NB4 (cell line): ENCODE measurements around the gene CPHXL2.

Source experiments
- TF ChIP-seq, protein P1 (sequence below): IDR thresholded peaks from one replicate; pipeline ENCODE4 v1.5.1; 2012; ENCODE audit warnings: low read depth, low read length
- TF ChIP-seq, protein P2 (sequence below): IDR thresholded peaks from 2 replicates; pipeline ENCODE4 v1.6.1; 2011; ENCODE audit warnings: low read depth, low read length

DNA sequence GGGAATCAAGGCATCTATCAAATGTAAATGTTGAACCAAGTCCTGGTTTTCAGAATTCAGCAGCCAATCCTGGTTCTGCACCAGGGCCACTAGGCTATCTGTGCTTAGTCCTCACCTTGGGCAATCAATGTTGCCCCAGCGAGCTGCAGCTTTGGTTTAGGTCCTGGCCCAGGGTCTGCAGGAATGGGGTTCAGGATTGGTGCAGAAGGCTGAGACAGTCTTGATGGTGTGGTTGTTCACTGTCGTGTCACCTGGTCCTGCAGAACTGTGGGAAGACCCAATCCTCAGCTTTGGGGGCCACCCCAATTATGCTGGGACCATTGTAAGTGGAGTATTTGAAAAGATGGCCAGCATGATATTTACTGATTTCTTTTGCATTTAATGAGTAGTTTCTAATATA lies 18.6 kb downstream of the CPHXL2 start:
- TF ChIP-seq, protein P1, sequence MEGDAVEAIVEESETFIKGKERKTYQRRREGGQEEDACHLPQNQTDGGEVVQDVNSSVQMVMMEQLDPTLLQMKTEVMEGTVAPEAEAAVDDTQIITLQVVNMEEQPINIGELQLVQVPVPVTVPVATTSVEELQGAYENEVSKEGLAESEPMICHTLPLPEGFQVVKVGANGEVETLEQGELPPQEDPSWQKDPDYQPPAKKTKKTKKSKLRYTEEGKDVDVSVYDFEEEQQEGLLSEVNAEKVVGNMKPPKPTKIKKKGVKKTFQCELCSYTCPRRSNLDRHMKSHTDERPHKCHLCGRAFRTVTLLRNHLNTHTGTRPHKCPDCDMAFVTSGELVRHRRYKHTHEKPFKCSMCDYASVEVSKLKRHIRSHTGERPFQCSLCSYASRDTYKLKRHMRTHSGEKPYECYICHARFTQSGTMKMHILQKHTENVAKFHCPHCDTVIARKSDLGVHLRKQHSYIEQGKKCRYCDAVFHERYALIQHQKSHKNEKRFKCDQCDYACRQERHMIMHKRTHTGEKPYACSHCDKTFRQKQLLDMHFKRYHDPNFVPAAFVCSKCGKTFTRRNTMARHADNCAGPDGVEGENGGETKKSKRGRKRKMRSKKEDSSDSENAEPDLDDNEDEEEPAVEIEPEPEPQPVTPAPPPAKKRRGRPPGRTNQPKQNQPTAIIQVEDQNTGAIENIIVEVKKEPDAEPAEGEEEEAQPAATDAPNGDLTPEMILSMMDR = no peak
- TF ChIP-seq, protein P2, sequence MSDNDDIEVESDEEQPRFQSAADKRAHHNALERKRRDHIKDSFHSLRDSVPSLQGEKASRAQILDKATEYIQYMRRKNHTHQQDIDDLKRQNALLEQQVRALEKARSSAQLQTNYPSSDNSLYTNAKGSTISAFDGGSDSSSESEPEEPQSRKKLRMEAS = no peak
